A673 (cell line): ENCODE measurements around the gene SPATA33. TPM values are rescaled to one million over a fixed set of nuclear protein-coding genes. Genes with fewer than 3 reads are reported as not detected.

ENCODE experiments used
- BruUV-seq: library from RNA; stranded (reverse); fragments of 400-500 nt; replicated peaks from 2 replicates; lab custom pipeline; 2021; lab: Mats Ljungman, UMichigan
- CTCF ChIA-PET: fragments of 300-600 bp; sonication (Branson Sonifier 250); formaldehyde crosslinking; loops from one replicate; lab custom pipeline; 2022; ENCODE audit warnings: antibody characterized with exemption; lab: Charles Lee
- POLR2A ChIA-PET: fragments of 300-600 bp; sonication (Branson Sonifier 250); formaldehyde crosslinking; loops from one replicate; lab custom pipeline; 2022; ENCODE audit warnings: antibody characterized with exemption; ENCODE audit not compliant: low non-redundant PET; lab: Charles Lee
- DNase-seq: peaks from one replicate; pipeline ENCODE4 v3.0.0-alpha.2; 2015; ENCODE audit warnings: low spot score
- H3K27ac ChIP-seq: fragments of 200-600 bp; sonication (generic); 2 replicates; pipeline ENCODE4 v1.5.1; 2016; ENCODE audit warnings: mixed run types, low read depth, mild to moderate bottlenecking, mixed read lengths, antibody characterized with exemption, low read length; ENCODE audit not compliant: poor library complexity, severe bottlenecking
- H3K27me3 ChIP-seq: fragments of 200-600 bp; sonication (generic); replicated peaks from 2 replicates; pipeline ENCODE4 v1.6.1; 2017; ENCODE audit warnings: mixed run types, low read depth, mild to moderate bottlenecking, mixed read lengths, antibody characterized with exemption, low read length; ENCODE audit not compliant: insufficient read depth, poor library complexity
- H3K36me3 ChIP-seq: fragments of 200-600 bp; sonication (generic); 2 replicates; pipeline ENCODE4 v1.6.1; 2016; ENCODE audit warnings: mixed run types, mild to moderate bottlenecking, mixed read lengths, antibody characterized with exemption, low read length; ENCODE audit not compliant: insufficient read depth, poor library complexity, severe bottlenecking
- H3K4me1 ChIP-seq: fragments of 200-600 bp; sonication (generic); 2 replicates; pipeline ENCODE4 v1.6.1; 2017; ENCODE audit warnings: mixed run types, mild to moderate bottlenecking, mixed read lengths, antibody characterized with exemption, low read length; ENCODE audit not compliant: insufficient read depth, poor library complexity, severe bottlenecking
- H3K4me3 ChIP-seq: fragments of 200-600 bp; sonication (generic); 2 replicates; pipeline ENCODE4 v1.5.1; 2016; ENCODE audit warnings: low read depth, mixed run types, mild to moderate bottlenecking, mixed read lengths, low read length; ENCODE audit not compliant: poor library complexity, severe bottlenecking
- H3K9me3 ChIP-seq: fragments of 200-600 bp; sonication (generic); 2 replicates; pipeline ENCODE4 v1.6.1; 2016; ENCODE audit warnings: mixed run types, low read depth, mild to moderate bottlenecking, mixed read lengths, antibody characterized with exemption, low read length; ENCODE audit not compliant: poor library complexity, severe bottlenecking
- CTCF ChIP-seq: fragments of 300-800, 200-600 bp; sonication (generic); conservative IDR thresholded peaks from 2 replicates; pipeline ENCODE4 v1.5.1; 2017; ENCODE audit warnings: low read depth, mild to moderate bottlenecking, antibody characterized with exemption, low read length, moderate library complexity, mixed read lengths
- EZH2 ChIP-seq: fragments of 200-600 bp; sonication (generic); IDR thresholded peaks from 2 replicates; pipeline ENCODE4 v1.6.1; 2017; ENCODE audit warnings: borderline replicate concordance, low read depth, mild to moderate bottlenecking, mixed read lengths, antibody characterized with exemption, low read length; ENCODE audit not compliant: poor library complexity, severe bottlenecking
- intact Hi-C: fragments of 100-400 bp; cut with micrococcal nuclease; formaldehyde crosslinking; loops from one replicate; pipeline ENCODE4 v1.10.0; 2022; ENCODE audit not compliant: unreplicated experiment
- total RNA-seq: library from RNA; stranded (reverse); gene quantifications from 2 replicates; pipeline ENCODE4 v1.2.3, GENCODE V29; 2021

The SPATA33 gene
- total RNA-seq, 1 experiment from 2014 or later, result 46.7 TPM

DNA sequence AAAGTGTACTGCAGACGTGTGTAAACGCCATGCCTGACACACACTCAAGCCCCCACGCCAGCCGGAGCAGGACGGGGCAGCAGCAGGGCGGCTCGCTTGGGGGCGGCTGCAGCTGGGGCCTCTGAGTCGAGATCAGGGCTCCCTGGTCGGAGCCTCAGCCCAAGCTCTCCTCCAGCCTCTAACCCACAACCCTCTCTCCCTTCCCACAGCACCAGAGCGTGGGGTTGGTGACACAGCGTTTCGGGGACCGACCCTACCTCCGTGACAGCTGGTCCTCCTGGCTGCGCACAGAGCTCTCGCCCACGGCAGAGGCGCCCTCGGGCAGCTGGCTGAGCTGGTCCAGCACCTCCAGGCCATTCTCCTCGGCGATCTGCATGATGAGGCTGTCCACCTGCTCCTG, 11.4 kb upstream of the SPATA33 start:
- H3K4me3 ChIP-seq, result no peak overlapping the region
- intact Hi-C loops, result no loop called here
- no peak for DNase-seq
- TF ChIP-seq CTCF, result no peak
- TF ChIP-seq EZH2, result no peak
- BruUV-seq, result no TSS peak
- CTCF ChIA-PET, result no interaction called here
- no peaks in the 10 kb centered on the region for H3K9me3 ChIP-seq
- no peaks in the 10 kb centered on the region for H3K4me1 ChIP-seq
- H3K27ac ChIP-seq, result no peak overlapping the region
- peaks cover 20% of the 10 kb centered on the region for H3K36me3 ChIP-seq
- POLR2A ChIA-PET, result no interaction called here
- H3K27me3 ChIP-seq, result no peaks in the 10 kb centered on the region

DNA sequence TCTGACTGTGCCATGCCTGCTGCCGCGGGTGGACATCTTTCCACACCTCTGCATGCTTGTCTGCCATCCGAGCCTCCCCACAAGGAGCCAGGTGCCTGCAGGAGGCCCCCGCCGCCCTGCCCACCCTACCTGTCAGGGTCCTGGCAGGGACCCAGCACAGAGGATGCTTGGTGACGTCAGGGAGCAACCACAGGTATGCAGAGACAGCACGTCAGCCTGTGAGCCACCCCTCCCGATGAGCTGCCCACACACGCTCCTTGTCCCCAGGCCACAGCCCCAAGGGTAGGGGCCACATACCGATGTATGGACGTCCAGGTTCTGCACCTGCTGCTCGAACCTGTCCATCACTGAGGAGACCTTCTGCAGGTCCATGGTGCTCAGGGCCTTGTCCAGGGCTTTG, 10.7 kb upstream of the SPATA33 start:
- POLR2A ChIA-PET, result no interaction called here
- H3K9me3 ChIP-seq, result no peaks in the 10 kb centered on the region
- TF ChIP-seq CTCF, result no peak
- TF ChIP-seq EZH2, result no peak
- no peak overlapping the region for H3K27ac ChIP-seq
- no peak overlapping the region for H3K4me3 ChIP-seq
- H3K27me3 ChIP-seq, result no peaks in the 10 kb centered on the region
- DNase-seq, result no peak
- H3K4me1 ChIP-seq, result no peaks in the 10 kb centered on the region
- H3K36me3 ChIP-seq, result peaks cover 24% of the 10 kb centered on the region
- intact Hi-C loops, result no loop called here
- CTCF ChIA-PET, result no interaction called here
- BruUV-seq, result no TSS peak

DNA sequence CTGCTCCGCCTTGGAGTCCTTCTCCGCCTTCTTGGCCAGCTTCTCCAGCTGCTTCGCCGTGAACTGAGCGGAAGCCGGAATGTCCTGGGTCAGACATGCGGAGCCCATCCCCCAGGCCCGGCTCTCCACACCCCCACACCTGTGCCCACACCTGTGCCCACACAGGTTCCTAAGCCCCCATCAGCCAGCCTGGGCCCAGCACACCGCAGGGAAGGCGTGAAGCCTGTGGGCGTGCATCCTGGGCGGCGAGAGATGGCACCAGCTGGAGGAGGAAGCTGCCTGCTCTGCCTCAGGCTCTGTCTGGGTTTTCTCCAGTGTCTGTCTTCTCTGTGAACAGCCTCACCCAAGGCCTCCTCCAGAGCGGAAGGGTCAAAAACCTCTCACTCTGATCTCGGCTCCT, 6.1 kb upstream of the SPATA33 start:
- Histone ChIP-seq H3K36me3 (peaks cover 10% of the 10 kb centered on the region), H3K4me1 (peaks cover 4% of the 10 kb centered on the region), H3K4me3 (no peak overlapping the region), H3K9me3 (no peaks in the 10 kb centered on the region), H3K27me3 (no peaks in the 10 kb centered on the region), H3K27ac (no peak overlapping the region)
- POLR2A ChIA-PET, result no interaction called here
- intact Hi-C loops, result no loop called here
- no TSS peak for BruUV-seq
- no peak for TF ChIP-seq CTCF
- no peak for TF ChIP-seq EZH2
- CTCF ChIA-PET, result no interaction called here
- no peak for DNase-seq
